ENCODE data around the gene MAP3K20.
"Not testable (repeated sequence)": the region's sequence is repeated elsewhere in the genome, so short reads cannot be mapped to it uniquely, and the experiment has no call there.

MAP3K20 gene

GRCh38 chr2:173300458-173300857 lies 224.8 kb downstream of the MAP3K20 start:
- no peak for TF ChIP-seq CTCF (IDR thresholded peaks at IDR 0.05; ENCODE audit: low read depth, low read length)
- no peak for DNase-seq (ENCODE audit: low read depth in 2 of 2)

DNA sequence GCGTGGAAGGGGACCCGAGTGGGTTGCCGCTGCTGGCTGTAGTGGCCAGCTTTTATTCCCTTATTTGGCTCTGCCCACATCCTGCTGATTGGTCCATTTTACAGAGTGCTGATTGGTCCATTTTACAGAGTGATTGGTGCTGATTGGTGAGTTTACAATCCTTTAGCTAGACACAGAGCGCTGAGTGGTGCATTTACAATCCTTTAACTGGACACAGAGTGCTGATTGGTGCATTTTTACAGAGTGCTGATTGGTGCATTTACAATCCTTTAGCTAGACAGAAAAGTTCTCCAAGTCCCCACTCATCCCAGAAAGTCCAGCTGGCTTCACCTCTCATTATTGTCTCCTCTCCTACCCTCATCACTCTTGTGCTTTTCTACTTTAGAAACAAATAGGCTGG lies 225.9 kb downstream of the MAP3K20 start:
- not testable (repeated sequence) for DNase-seq (ENCODE audit: low read depth in 2 of 2); H3K4me3 ChIP-seq (replicated peaks in 1 of 2; ENCODE audit: low read depth in 2 of 2, low read length in 2 of 2)

More at GRCh38 chr2:173300458-173300857, 224.8 kb downstream of the MAP3K20 start:
- H3K4me3 ChIP-seq (replicated peaks in 1 of 2; ENCODE audit: low read depth in 2 of 2, low read length in 2 of 2) = no peak overlapping the region

- no peak for TF ChIP-seq CTCF (IDR thresholded peaks at IDR 0.05; ENCODE audit: low read depth, low read length)
- no peak overlapping the region for H3K4me3 ChIP-seq (replicated peaks in 1 of 2; ENCODE audit: low read depth in 2 of 2, low read length in 2 of 2)
- DNase-seq (ENCODE audit: low read depth in 2 of 2) = no peak
These were observed 229.7 kb downstream of the MAP3K20 start for GRCh38 chr2:173305303-173305702.

DNA sequence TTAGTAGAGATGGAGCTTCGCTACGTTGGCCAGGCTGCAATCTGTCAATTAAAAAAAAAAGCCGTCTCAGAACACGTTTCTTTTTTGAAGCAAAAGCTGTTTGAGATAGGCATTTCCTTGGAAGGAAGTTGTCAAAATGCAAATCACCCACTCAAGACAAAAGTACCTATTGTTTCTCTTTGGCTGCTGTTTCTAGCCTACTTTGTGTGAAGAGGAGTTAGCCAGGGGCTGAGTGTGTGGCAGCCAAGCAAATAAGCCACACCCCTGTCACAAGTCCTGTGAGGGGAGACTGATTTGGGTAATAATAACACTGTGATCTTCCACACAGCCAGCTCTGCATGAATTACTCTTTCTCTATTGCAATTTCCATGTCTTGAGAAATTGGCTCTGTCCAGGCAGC lies 231.6 kb downstream of the MAP3K20 start:
- no peak for TF ChIP-seq CTCF (IDR thresholded peaks at IDR 0.05; ENCODE audit: low read depth, low read length)
- H3K4me3 ChIP-seq (replicated peaks in 1 of 2; ENCODE audit: low read depth in 2 of 2, low read length in 2 of 2) = no peak overlapping the region
- DNase-seq (ENCODE audit: low read depth in 2 of 2) = peak in 1 of 2 donors; percentile 32

DNA sequence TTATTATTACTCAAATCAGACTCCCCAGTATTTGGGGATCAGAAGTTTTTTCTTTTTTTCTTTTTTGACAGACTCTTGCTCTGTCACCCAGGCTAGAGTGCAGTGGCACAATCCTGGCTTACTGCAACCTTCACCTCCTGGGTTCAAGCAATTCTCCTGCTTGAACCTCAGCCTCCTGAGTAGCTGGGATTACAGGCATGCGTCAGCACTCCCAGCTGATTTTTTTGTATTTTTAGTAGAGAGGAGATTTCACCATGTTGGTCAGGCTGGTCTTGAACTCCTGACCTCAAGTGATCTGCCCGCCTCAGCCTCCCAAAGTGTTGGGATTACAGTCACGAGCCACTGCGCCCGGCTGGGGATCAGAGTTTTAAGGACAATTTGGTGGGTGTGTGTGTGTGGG lies 233.7 kb downstream of the MAP3K20 start:
- not testable (repeated sequence) for DNase-seq (ENCODE audit: low read depth in 2 of 2); H3K4me3 ChIP-seq (replicated peaks in 1 of 2; ENCODE audit: low read depth in 2 of 2, low read length in 2 of 2)

DNA sequence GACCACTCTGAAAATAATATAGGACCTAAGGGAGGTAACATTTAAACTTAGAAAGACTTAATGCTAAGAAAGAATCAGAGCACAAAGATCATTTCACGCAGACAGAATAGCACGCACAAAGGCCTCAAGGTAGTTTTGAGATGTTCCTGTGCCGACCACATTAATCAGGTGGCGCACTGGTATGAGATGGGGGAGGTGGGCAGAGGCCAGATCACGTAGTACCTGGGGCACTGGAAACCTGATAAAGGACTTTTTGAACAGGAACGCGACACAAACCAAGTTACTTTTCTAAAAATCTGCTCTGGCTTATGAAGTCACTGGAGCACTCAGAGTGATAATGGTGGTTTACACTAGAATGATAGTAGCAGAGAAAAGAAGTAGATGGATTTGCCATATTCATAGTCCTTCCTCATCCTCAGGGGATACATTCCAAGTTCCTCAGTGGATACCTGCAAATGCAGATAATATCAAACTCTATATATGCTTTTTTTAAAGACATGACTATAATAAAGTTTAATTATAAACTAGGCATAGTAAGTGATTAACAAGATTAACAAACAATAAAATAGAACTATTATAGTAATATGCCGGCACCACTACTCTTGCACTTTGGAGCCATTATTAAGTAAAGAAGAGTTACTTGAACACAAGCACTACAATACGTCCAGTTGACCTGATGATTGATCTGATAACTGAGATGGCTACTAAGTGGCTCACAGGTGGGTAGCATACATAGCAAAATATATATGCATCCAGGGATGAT lies 236.4 kb downstream of the MAP3K20 start:
- H3K4me3 ChIP-seq (replicated peaks in 1 of 2; ENCODE audit: low read depth in 2 of 2, low read length in 2 of 2) = no peak overlapping the region
- DNase-seq (ENCODE audit: low read depth in 2 of 2) = no peak
- TF ChIP-seq CTCF (IDR thresholded peaks at IDR 0.05; ENCODE audit: low read depth, low read length) = no peak

Measured in cardiac fibroblast (primary cell).